Pons (tissue), 1 donor: ENCODE results near the gene ACOXL.

ENCODE experiments used
- DNase-seq: peaks from one replicate; pipeline ENCODE4 v3.0.0-alpha.2; 2016; ENCODE audit warnings: low spot score

ACOXL gene

DNA sequence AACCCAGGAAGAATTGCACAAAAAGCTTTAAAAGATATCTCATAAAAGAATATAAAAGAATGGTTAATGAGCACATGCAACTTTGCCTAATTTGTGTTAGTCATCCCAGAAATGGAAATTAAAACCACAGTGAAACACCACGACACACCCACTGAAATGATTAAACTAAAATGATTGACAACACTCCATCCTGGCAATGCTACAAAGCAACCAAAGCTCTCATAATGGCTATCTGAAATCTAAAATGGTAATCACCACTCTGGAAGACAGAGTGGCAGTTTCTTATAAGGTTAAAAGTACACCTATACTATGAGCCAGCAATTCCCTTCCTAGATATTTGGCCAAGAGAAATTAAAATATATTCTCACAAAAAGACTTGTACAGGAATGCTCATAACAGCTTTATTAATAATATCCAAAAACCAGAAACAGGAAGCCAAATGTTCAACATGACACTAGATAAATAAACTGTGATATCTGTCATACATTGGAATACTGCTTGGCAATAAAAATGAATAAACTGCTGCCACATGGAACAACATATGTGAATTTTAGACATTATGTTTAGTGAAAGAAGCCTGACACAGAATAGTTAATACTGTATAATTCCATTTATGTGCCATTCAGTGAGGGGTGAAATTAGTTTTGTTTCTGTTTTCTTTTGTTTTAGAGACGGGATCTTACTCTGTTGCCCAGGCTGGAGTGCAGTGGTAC, 283.1 kb downstream of the ACOXL start:
- DNase-seq = no peak

DNA sequence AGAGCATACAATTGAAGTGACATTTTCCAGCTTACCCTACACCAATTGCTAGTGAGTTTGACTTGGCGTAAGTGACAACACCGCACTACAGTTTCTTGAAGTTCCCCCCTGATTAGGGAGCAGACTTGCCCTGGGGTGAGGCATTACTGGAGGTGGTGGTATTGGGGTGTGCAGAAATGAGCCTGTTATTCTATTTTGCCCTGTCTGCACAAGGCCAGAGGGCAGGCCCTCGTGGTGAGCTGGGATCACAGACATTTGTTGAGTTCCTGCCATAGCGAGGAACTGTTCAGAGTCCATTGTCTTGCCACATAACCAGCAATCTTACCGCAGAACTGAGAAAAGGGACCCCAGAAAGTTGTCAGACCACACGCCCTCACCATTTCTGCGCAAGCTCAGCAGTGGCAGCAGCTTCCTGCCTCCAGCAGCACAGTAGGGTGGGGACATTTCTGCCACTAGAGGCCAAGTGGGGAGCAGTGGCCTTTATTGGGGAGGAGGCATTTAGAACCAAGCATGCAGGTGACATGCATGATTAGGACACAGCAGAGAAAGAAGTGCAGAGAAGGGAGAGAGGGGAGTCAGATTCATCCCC, 284.8 kb downstream of the ACOXL start:
- DNase-seq = no peak

DNA sequence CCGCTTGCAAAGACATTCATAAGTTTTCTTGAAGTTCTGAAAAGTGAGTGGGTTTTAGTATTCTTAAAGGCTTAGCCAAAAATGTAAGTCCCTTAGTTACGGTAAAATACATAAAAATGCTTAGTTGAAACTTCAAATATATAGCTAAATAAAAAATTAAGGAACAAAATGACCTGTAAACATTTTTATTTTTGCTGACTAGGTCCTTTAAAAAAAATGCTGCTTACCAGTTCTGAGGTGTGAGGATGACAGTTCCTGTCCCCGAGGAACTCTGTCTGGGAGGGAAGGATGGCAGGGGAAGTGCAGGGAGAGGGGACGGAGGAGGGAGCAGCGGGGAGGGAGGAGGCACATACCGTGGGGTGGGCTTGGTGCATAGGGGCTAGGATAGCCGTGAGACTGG, 285.5 kb downstream of the ACOXL start:
- DNase-seq = no peak

DNA sequence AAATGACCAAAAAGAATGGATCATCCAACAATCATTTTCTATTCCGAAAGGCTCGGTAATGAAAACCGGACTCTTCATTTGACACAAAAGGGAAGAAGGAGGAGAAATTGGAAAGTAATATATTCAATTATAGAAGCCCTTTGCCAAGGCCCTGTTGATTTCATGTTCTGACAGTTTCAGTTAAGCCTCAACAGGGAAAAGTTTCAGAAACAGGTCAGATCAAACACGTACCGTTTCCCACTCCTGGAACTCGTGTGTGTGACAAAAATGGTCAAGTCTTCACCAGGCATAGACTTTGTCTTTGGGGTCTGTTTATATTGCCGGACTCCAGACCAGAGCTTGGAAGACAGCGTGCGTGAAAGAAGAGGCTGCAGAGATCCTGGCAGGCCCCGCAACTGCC, 287.0 kb downstream of the ACOXL start:
- DNase-seq = no peak

DNA sequence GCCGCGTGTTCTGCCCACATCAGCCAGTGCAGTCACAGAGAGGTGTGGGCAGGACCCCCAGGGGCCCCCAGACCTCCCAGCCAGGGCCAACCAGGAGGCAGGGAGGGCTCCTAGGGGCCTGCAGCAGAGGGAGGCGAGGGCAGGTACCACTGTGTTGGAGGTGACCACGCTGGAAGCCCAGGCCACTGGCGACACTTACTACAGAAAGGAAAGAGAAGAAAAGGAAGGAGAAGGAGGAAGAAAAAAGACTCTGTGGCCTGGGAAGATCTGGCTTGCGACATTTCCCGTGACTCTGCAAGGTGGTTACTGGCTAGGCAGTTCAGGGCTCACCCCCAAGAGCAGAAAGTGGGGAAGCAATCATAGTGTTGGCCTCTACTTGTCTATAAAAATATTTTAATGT, 290.3 kb downstream of the ACOXL start:
- DNase-seq = no peak

DNA sequence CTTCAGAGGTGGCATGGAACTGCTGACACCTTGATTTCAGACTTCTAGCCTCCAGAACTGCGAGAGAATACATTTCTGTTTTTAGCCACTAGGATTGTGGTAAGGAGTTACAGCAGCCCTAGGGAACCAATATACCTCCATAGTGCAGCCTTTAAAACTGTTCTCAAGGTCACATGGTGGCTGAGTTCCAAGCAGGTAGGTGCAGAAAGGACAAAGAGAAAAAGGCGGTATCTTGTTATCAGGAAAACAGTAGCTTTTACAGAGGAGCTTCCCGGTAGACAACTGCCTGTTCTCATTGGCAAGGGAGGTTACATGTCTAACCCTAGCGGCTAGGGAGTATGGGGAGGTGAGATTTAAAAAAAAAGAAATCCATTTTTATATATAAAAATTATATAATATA, 292.1 kb downstream of the ACOXL start:
- no peak for DNase-seq

DNA sequence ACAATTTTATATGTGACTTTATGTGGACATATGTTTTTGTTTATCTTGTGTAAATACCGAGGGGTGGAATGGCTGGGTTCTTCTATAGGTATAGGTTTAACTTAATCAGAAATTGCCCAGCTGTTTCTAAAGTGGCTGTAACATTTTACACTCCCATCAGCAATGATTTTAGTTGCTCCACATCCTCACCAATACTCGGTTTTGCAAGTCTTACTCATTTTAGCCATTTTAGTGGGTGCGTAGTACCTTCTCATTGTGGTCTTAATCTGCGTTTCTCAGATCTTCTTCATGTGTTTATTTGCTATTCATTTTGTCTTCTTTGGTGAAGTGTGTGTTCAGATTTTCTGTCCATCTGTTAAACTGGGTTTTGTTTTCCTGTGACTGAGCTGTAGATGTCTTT, 292.9 kb downstream of the ACOXL start:
- no peak for DNase-seq

DNA sequence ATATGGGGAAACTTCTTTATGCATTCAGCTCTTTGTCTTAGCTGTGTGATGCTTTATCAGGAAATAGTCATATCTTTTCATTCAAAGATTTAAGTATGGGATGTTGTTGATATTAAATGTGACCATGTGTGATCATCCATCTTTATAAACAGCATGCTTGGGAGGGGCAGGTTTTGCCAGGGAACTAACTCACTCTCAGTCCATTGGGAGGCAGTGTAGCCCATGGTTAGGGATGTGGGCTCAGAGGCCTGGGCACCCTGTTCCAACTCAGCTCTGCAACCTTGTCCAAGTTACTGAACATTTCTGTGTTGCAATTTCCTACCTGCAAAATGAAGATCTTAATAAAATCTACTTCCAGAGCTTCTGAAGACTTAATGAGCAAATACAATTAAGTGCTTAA, 296.3 kb downstream of the ACOXL start:
- no peak for DNase-seq

DNA sequence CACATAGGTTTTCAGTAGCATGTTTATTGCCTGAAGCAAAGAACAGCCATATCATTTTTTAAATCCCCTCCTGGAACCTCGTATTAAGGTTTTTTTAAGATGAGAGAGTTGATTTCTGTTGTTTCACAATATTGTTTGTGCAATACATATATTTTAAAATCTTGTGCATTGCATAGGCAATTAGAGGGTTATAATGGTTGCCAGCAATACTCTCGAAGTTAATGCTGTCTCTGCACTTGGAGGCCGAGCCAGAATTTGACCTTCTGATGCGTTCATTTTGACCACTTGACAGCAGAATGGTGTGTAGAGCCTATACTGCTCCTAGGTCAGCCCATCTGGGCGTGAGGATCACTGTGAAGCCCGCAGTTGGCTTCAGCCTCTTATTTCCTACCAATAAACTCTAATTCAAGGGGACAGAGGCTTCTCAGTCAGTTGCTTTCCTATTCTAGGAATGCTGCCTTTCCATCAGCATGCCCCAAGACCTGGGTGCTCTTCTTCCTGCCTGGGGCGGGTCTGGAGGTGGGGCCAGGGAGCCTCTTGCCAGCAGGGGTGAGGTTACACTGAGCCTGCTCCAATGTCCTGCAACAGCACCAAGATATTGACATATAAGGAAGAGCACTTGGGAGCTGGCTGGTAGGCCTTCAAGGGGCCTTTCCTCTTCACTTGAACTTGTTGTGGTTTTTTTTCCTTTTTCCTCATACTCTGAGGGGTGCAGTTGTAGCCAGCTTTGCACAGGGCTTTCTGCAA, 297.0 kb downstream of the ACOXL start:
- no peak for DNase-seq

DNA sequence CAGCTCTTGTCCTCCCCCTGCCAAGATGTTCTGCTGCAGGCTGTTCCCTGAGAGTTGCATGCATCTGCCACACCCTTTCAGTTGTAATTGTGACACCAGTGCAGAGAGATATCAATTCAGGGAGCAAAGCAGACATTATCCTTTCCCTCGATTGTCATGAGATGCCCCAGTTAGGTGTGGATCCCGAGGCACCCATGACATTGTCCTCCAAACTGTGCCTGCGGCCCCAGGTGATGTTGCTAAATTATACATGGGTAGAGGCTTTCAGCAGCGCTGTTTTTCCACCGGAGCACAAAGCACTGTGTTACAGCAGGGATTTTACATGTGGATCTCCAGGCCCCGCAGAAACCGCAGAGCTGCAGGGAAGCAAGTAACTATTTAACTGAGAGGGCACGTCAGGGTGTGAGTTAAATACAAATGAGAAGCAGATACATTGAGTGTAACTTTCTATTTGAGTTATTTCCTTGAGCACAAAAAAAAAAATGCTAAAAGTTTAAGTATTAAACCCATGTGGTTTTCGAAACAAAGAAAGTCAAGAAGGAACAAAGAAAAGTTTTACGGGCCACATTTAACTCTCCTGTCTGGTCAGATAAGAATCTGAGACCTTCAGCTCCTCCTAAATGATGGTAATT, 298.0 kb downstream of the ACOXL start:
- DNase-seq = no peak

DNA sequence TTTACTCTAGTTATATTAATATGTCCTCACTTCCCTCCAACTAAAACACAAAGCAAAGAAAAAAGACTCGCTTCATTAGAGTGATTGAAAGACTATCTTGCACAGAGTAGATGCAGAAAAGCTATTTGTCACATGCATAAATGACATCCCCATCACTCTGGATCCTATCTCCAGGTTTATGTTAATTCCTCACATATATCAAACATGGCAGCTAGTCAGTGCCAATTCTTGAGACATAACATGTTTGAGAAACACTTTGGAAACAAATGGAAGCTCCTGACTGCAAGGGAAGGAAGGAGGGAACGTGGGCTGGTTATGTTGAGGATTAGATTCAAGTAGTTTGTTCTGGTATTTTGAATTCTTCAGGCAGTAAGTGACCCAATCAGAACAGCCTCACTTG, 298.6 kb downstream of the ACOXL start:
- no peak for DNase-seq

DNA sequence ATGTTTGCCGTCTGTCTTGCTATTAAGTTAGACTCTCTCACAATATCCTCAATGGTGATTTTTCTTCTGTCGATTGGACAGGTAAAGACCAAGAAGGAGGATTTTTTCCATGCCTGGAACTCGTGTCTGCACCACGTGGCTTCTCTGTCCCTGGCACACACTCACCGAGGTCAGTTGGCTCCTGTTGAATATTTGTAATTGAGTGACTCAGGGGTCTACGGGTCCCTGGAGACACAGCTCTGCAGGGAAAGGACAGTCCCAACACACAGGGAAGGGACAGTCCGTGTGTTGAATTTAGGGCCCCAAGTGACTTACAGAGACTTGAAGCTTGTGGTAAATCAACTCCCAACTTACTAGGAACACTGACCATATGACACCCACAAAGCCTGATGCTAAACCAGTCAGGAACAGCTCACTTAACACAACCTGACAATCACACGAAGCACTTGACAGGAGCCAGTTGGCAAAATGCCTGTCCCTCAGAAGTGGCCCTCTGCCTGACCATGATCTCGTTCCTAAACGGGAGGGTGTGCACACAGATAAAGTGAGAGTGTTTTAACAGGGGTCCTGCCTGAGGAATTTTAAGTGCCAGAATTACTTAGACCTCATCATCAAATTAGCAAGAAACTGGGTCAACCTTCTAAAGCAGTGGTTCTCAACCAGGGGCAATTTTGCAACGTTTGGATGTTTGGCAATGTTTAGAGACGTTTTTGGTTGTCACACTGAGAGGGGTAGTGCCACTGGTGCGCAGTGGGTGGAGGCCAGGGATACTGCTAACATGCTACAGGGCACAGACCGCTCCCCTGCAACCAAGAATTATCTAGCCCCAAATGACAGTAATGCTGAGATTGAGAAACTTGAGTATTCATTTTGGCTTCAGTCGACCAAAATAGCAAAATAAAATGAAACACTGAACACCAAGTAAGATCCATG, 299.4 kb downstream of the ACOXL start:
- DNase-seq = no peak

DNA sequence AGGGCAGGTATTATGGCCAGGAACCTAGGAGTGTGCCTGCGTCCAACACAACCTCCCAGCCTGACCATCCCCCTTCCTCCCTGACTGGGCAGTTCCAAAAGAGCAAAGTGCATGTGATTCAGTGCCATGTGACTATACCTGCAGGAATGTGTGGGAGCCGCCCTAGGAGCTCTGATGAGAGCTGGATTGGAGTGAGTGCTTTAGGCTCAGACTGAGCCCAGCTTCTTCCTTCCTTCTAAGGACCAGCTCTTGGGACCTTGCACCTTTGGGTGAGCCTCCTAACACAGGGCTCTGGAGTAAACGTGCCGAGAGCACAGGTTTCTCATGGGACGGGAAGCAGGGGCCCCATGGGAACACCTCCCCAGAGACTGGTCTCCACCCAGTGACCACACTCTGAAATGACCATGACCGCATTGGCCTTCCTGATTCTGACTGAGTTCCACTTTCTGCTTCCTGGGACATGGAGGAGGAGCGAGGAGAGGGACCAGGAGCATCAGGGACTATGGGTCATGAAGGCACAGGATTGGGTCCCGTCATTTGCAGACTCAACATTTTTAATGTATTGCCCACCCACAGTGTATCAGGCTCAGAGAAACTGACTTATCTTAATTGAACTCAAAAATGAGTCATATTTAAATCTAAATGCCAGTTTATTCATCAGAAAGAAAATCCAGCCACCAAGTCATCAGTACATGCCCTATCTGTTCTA, 300.5 kb downstream of the ACOXL start:
- no peak for DNase-seq

DNA sequence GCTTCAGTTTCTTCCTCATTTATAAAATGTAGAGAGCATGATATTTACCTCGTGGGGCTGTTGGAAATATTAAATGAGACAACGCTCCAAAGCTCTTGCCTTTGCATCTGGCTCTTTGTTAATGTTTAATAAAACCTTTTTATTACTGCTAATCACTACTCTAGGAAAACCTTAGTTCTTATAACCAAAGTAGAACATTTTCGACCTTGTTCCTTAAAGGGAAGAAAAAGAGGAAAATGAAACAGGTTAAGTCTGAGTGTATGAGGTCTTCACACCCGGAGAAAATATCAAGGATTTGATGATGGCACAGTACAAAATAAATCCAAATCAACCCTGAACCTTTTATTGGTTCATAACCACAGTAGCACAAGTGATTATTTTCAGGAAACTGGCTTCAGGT, 301.8 kb downstream of the ACOXL start:
- no peak for DNase-seq

DNA sequence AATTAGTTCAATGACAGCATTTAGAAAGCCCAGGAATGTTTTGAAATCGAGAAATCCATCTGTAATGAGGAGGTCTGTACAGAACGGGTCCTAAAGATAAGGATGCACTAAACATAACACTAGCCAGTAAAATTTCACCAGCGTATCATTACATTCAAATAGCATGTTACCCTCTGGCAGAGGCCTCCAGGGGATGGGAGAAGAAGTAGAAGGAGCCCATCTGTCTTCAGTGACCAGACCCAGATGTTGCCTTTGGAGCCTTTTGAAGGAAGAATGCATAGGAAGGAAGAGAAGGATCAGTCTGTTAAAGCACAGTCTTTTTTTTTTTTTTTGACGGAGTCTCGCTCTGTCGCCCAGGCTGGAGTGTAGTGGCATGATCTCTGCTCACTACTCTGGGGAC, 302.2 kb downstream of the ACOXL start:
- DNase-seq = no peak

DNA sequence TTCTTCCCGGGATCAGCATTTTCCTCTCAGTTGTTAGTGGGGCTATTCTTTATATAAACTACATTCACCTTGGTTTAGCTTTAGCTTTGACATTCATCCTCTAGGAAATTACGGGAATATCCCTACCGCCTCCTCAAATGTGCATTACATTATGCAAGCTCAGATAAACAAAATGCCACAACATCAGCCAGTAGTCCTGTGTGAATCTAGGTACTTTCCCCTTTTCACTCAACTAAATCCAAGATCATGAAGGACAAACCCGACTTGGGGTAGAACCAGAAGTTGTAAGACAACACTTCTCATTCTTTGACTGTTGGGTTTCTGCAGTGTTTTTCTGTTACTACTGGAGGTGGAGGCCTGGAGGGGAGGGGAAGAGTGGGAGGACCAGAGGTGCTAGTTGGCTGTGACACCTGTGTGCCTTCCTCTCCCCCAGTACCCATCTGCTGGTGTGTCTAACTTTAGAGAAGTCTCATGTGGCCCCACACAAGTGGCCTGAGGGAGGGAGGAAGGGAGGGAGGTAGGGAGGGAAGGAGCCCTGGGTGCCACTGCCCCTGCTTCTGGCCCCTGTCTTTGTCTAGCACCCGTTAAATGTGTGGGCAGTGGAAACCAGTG, 303.6 kb downstream of the ACOXL start:
- DNase-seq = no peak

DNA sequence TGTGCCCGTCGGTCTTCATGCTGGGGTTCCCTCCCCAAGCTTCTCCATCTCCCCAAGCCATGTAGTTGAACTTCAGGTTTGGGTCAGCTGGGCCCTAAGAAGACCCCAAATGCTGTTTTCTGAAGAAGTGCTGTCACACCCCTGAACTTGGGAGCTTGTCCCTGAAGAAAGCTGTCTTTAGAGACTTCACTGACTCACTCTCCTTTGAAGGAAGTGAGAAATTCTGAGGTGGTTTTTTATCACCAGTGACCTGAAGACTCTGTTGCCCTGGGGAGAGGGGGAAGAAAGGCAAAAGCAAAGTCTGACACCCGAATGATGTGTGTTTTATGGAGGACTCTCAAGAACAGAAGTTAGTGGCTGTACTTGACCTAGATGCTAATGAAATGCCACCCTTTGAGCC, 304.8 kb downstream of the ACOXL start:
- DNase-seq = no peak

DNA sequence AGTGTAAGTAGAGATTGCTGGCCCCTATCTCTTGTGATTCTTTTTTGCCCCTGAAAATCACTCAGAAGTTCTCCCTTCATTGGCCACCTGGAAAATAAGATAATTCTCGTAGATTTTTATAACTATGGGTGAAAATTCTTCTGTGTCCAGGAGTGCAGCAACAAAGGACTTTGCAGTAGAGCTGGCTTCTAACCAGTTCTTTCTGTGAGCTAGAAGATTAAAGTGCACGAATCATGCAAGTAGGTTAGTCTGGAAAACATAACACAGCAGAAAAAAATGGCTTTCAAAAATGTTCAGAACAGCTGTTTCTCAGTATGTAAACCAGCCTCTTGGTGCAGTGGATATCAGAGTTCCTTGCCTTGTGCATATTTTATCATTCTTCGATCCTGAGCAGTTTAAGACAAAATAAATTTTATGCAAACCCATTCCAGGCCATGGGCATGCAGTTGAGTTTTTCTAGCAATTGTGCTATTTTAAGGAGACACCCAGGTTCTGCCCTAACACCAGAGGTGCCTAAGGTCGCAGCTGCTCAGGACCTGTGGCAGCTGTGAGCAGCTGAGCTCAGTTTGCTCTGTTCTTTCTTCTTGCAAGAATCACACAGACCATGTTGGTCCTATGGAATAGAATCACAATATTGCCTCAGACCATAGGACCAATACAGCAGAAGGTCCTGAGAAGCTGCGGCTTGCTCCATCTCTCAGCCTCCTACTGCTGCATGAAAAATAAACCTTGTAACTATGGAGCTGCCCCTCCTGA, 307.4 kb downstream of the ACOXL start:
- DNase-seq = no peak

DNA sequence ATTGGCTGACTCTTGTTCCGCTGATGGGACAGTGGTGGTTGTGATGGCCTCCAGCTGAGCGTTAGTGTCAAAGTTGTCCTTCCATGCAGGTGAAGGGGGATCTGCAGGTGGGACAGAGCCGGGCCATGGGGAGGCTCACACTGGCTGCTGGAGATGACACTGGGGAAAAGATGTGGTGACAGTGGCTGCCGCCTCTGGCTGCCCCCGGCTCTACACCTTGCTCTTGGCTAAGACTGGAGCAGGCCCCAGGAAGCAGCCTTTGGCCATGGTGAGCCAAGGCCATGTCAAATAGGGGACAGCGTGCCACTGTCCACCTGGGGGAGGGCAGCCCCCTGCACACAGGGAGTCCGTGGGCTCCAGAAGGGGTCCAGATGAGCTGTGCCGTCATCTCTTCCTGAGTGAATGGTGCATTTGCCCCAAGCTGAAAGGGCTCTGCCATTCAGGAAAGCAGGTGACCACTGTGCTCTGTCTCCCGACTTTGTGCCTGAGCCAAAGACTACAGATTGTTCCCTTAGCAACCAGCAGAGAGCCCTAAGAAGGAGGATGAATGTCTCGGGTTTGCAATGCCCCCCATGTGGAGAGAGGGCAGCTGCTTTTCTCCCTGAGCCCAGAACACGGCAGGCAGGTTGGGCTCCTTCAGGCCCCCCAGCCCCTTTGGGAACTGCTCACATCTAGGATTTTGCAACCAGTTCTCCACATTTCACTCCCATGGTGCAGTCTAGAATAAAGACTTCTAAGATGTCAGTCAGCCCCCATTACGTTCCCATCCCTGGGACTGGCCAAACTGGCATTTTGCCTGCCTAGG, 309.2 kb downstream of the ACOXL start:
- no peak for DNase-seq
